ENCODE measurements around the gene CUL2.

DNA sequence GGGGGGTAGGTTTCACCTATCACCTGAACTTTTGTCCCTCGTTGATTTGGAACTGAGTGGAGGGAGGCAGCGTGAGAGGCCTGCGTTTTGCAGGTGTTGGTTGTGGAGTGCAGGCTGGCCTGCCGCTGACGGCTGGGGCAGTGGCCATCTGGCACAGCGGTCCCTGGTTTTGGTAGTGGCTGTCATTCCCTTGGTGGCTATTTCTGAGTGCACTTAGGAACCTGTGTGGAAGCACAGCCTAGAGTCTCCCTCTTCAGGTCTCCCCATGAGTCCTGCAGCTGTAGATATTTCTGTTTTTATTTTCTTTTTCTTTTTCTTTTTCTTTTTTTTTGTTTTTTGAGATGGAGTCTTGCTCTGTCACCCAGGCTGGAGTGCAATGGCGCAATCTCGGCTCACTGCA lies 129.2 kb downstream of the CUL2 start:
- TF ChIP-seq EZH2phosphoT487 (IDR thresholded peaks at IDR 0.05; ENCODE audit: low read depth, severe bottlenecking, unreplicated experiment) (no peak), CTCF (IDR thresholded peaks at IDR 0.05; ENCODE audit: poor library complexity) (peak; percentile 39)

Data from hepatocyte (in vitro differentiated cells).